ENCODE data around the gene HCRTR2.

DNA sequence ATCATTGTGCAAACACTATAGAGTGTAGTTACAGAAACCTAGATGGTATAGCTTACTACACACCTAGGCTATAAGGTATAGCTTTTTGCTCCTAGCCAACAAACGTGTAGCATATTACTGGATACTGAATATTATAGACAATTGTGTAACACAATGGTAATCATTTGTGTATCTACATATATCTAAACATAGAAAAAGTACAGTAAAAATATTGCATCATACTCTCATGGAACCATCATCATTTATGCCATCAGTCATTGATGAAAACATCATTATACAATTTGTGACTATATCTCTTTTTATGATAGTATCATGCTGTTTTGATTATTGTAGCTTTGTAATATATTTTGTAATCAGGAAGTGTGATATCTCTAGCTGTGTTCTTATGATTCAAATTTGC, 21.0 kb upstream of the HCRTR2 start:
- no peak for TF ChIP-seq POLR2A (IDR thresholded peaks at IDR 0.05)
- TF ChIP-seq, protein P1, sequence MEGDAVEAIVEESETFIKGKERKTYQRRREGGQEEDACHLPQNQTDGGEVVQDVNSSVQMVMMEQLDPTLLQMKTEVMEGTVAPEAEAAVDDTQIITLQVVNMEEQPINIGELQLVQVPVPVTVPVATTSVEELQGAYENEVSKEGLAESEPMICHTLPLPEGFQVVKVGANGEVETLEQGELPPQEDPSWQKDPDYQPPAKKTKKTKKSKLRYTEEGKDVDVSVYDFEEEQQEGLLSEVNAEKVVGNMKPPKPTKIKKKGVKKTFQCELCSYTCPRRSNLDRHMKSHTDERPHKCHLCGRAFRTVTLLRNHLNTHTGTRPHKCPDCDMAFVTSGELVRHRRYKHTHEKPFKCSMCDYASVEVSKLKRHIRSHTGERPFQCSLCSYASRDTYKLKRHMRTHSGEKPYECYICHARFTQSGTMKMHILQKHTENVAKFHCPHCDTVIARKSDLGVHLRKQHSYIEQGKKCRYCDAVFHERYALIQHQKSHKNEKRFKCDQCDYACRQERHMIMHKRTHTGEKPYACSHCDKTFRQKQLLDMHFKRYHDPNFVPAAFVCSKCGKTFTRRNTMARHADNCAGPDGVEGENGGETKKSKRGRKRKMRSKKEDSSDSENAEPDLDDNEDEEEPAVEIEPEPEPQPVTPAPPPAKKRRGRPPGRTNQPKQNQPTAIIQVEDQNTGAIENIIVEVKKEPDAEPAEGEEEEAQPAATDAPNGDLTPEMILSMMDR (IDR thresholded peaks at IDR 0.05) = no peak
